IPS-20b (cell line): ENCODE results near the gene PPP2R3A.

Experiments used
- H3K27ac ChIP-seq: one replicate; pipeline ENCODE4 v1.5.1; 2013; ENCODE audit warnings: low read length
- H3K27me3 ChIP-seq: 2 replicates; pipeline ENCODE4 v1.6.1; 2013; ENCODE audit warnings: mild to moderate bottlenecking, low read length, inconsistent platforms; ENCODE audit not compliant: insufficient read depth
- H3K36me3 ChIP-seq: 2 replicates; pipeline ENCODE4 v1.6.1; 2013; ENCODE audit warnings: low read depth, mild to moderate bottlenecking, inconsistent platforms, low read length, moderate library complexity; ENCODE audit not compliant: insufficient read depth
- H3K4me1 ChIP-seq: 2 replicates; pipeline ENCODE4 v1.6.1; 2013; ENCODE audit warnings: mild to moderate bottlenecking, control low read depth, inconsistent platforms, low read length, moderate library complexity; ENCODE audit not compliant: insufficient read depth
- H3K4me3 ChIP-seq: 2 replicates; pipeline ENCODE4 v1.5.1; 2013; ENCODE audit warnings: mild to moderate bottlenecking, low read length, inconsistent platforms
- H3K9ac ChIP-seq: 2 replicates; pipeline ENCODE4 v1.6.1; 2013; ENCODE audit warnings: low read depth, mild to moderate bottlenecking, inconsistent platforms, low read length, moderate library complexity
- H3K9me3 ChIP-seq: 2 replicates; pipeline ENCODE4 v1.6.1; 2013; ENCODE audit warnings: mild to moderate bottlenecking, low read depth, low read length, inconsistent platforms; ENCODE audit not compliant: insufficient read depth

The PPP2R3A gene

DNA sequence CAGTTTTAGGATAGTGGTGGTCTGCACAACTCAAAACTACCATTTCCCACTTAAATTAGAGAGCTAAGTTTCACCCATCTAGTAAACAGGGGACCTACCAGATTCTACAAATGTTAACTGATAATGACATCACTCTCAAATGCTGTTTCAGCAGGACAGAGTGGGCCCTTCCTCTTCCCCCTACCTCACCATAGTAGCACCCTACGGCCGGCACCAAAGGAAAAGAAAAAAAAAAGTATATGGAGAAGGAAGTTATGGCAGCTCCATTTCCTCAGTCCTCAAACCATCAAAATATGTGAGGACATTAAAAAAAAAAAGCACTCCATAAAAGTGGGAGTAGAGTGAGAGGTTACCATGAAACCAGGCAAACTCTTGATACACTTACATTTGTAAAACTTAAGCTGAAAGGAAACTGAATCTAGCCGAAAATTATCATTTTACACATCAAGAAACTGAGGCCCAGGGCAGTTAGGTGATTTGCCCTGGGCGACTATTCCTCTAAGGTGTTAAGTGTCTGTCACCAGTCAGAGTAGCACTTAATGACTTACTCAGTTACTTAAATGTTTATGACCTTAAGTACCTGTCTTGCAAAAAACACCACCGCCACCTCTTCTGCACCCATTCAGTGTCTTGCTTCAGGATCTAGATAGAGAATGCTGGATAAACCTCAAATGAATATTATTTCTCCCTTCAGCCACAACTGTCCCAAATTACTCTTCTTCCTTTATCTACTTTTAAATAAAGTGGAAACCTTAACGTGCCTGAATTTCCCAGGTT is 227.9 kb downstream of the PPP2R3A start:
- Histone ChIP-seq H3K36me3 (0 out of 2 replicates have a peak, but pooled peaks cover 3% of the 10 kb centered on the region), H3K27ac (no peak overlapping the region), H3K4me1 (peaks cover 22% of the 10 kb centered on the region; the same call in 1 of the 2 replicates), H3K4me3 (peak overlapping the region; percentile 91), H3K27me3 (no peaks in the 10 kb centered on the region), H3K9me3 (no peaks in the 10 kb centered on the region), H3K9ac (peak overlapping the region; percentile 90; the same call in 1 of the 2 replicates)

DNA sequence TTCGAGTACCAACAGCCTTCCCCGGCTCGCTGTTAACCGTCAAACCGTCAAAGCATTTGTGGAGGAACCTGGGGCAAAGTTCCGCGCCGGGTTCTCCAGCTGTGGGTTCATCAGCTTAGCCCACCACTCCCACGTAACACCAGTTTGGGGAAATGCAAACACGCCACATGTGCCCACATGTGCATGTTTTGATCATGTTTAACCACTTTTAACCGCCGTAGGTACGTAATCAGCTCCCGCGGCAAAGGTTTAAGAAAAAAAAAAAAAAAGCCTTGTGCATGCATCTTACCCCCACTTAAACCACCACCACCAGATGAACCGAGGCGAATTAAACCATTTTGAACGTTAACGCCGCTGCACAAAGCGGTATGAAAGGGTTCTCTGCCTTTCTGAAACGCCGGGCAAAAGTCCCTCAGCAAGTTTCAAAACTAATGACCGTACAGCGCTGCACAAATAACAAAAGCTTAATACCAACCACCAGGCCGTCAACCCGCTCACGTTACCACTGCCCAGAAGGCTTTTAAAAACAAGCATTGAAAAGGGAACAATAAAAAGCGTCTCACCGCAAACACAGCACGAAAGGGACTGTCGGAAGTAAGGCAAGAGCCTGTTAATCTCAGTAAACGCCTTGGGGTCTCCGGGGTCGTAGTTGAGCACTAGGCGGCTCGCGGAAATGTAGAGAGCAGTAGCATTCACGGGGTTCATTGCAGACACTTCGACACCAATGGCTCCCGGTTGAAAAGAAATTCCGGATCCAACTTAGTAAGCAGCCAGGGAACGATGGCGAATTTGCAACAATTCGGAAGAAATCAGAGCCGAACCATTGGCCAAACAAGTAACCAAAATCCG is 229.1 kb downstream of the PPP2R3A start:
- H3K9ac ChIP-seq, result peak overlapping the region; percentile 90
- H3K4me1 ChIP-seq, result peaks cover 19% of the 10 kb centered on the region; the same call in 1 of the 2 replicates
- H3K9me3 ChIP-seq, result no peaks in the 10 kb centered on the region
- 0 out of 2 replicates have a peak, but pooled peaks cover 3% of the 10 kb centered on the region for H3K36me3 ChIP-seq
- no peaks in the 10 kb centered on the region for H3K27me3 ChIP-seq
- peak overlapping the region; percentile 98 for H3K27ac ChIP-seq
- H3K4me3 ChIP-seq, result peak overlapping the region; percentile 91

DNA sequence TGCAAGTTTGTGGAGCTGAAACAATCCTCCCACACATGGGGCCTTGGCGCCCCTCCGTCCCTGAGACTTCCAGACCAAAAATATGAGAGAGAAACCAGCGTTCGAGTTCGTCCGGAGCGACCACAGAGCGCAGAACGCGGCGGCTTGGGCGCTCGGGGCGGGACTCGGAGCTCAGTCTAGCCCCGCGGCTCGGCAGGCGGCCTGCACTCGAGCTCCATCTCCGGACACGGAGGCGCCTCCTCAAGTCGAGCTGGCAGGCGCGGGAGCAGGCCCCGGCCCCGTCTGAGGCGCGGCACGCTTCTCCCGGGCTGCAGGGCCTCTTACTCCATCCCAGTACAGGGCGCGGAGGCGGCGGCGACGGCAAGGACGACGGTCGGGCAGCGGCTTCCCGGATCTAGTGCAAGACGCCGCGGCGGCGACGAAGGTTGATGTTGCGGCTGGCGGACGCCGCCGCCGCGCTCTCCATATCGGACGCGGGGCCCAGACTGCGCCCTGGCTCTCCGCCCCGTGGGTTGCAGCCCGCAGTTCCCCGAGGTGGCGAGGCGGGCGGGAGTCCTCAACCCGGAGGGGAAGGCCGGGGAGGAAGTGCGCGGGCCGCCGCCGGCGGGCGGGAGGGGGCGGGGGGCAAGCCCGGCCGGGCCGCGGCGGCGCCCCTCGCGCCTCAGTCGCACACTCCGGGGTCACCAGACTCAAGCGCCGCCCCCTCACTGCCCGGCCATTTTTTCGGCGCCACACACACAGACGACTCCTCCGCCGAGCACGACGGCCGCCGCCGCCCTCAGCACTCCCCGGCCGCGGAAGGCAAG is 229.9 kb downstream of the PPP2R3A start:
- Histone ChIP-seq H3K9me3 (no peaks in the 10 kb centered on the region), H3K36me3 (0 out of 2 replicates have a peak, but pooled peaks cover 3% of the 10 kb centered on the region), H3K4me1 (peaks cover 19% of the 10 kb centered on the region; the same call in 1 of the 2 replicates), H3K9ac (peak overlapping the region; percentile 90), H3K27ac (peak overlapping the region; percentile 98), H3K27me3 (no peaks in the 10 kb centered on the region), H3K4me3 (peak overlapping the region; percentile 91)

DNA sequence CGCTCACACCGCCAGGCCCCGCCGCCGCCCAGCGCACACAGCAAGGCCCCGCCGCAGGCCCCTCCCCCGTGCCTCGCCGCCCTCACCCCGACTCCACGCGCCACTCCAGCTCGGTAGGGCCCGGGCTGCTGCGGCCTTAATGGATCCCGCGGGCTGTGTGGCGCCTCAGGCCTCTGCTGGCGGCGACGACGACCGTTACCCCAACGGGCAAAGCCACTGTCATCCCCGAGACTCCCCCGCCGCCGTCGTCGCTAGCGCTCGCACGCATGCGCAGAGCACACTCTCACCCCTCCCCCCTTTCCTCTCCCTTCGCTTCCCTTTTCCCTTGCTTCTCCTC is 230.5 kb downstream of the PPP2R3A start, which contains the start of gene MSL2:
MSL2 (minus strand) TSS at position 272 of the 337 bp plus-strand sequence. CDS start 1,222 bp downstream, outside the sequence.
- Histone ChIP-seq H3K9me3 (no peaks in the 10 kb centered on the region), H3K4me1 (peaks cover 19% of the 10 kb centered on the region; the same call in 1 of the 2 replicates), H3K9ac (peak within 1 kb of the TSS; percentile 90), H3K36me3 (0 out of 2 replicates have a peak, but pooled peaks cover 3% of the 10 kb centered on the region), H3K4me3 (peak within 1 kb of the TSS; percentile 91), H3K27ac (peak within 1 kb of the TSS; percentile 98), H3K27me3 (no peaks in the 10 kb centered on the region)

DNA sequence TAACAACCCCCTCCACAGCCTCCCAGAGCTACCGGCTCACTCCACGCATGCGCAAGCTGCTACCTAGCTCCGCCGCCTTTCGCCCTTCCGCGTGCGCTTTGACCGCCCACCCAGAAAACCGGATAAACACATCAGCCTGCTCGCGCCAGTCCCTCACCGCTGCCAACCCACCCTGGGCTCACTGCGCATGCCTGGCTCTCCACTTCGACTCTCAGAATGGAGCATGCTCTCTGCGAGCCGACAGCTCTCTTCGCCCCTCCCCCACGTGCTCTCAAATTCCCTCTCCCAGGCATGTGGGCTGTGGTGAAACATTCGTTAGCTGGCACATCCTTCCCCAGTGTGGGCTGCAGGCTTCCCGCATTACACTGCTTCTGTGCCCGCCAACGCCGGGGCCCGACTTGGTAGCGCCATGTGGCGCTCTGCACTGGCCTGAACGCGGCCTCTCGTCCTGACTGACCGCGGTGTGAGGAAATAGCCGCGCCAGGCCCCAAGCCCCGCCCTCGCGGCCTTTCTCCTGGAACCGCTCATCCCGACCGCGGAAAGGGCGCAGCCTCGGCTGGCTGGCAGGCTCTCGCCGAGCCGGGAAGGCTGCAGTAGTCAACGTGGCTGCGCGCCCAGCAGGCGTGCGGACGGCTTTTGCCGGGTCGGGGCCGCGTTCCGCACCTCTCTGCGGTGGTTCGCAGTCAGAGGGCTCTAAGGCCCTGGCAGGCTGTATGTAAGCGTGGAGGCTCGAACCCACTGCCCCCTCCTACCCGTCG is 231.1 kb downstream of the PPP2R3A start:
- H3K4me3 ChIP-seq, result peak overlapping the region; percentile 91
- 0 out of 2 replicates have a peak, but pooled peaks cover 2% of the 10 kb centered on the region for H3K36me3 ChIP-seq
- peaks cover 17% of the 10 kb centered on the region; the same call in 1 of the 2 replicates for H3K4me1 ChIP-seq
- no peaks in the 10 kb centered on the region for H3K27me3 ChIP-seq
- H3K9me3 ChIP-seq, result no peaks in the 10 kb centered on the region
- peak overlapping the region; percentile 90 for H3K9ac ChIP-seq
- peak overlapping the region; percentile 98 for H3K27ac ChIP-seq

DNA sequence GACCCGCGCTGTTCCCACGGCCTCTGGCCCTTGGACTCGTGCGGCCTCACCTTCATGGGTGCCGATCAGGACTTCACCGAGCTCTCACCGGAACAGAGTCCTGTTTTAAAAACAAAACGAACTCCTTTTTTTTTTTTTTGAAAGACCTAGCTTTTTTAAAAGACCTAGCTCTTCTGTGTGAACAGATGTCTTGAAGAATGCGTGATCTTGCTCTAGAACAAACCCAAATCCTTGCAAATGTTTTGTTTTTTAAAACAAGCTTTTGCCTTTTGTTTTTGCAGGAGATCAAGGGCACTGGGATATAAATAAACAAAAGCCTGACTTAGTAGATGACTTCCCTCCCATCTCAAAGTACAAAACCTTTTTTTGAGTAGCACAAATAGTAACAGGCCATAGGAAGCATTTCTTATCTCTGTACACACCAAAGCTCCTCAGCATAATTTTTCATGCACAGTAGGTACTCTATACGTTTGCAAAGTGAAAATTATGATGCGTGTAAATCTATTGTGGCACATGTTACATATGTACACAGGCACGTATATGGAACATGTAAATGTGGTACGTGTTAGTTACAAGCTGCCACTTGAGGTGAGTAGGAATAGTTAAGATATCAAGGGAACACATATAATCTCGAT is 231.7 kb downstream of the PPP2R3A start:
- peak overlapping the region; percentile 91 for H3K4me3 ChIP-seq
- peak overlapping the region; percentile 90 for H3K9ac ChIP-seq
- H3K27me3 ChIP-seq, result no peaks in the 10 kb centered on the region
- no peaks in the 10 kb centered on the region for H3K36me3 ChIP-seq
- no peaks in the 10 kb centered on the region for H3K9me3 ChIP-seq
- peaks cover 14% of the 10 kb centered on the region; the same call in 1 of the 2 replicates for H3K4me1 ChIP-seq
- peak overlapping the region; percentile 98 for H3K27ac ChIP-seq
